HepG2 (cell line): ENCODE measurements around the gene ESF1. TPM values are rescaled to one million over a fixed set of nuclear protein-coding genes. Genes with fewer than 3 reads are reported as not detected.
A peak's percentile ranks its signal among the peaks of the same experiment; 100 is the strongest.

Experiments used
- ERF ChIP-seq: IDR thresholded peaks from 2 replicates; pipeline ENCODE4 v1.6.1; 2018; ENCODE audit warnings: missing biosample characterization, missing genetic modification reagents
- PRPF4 ChIP-seq: fragments of 200-400 bp; formaldehyde crosslinking; IDR thresholded peaks from 2 replicates; pipeline ENCODE4 v1.6.1; 2016; ENCODE audit warnings: low read length, low read depth; ENCODE audit not compliant: poor library complexity, severe bottlenecking
- SATB2 ChIP-seq: sonication (generic); formaldehyde crosslinking; IDR thresholded peaks from 2 replicates; pipeline ENCODE4 v1.5.0; 2020; ENCODE audit warnings: missing genetic modification reagents
- SOX13 ChIP-seq, 3 experiments: fragments of 450-650 bp in 1 of 3; sonication (generic) in 1 of 3; formaldehyde crosslinking in 1 of 3; IDR thresholded peaks in 2 of 3; conservative IDR thresholded peaks in 1 of 3; 2 replicates each; pipeline versions ENCODE4 v1.5.0 to v1.6.1; 2016 to 2020; ENCODE audit warnings: antibody characterized with exemption in 1 of 3, mild to moderate bottlenecking in 1 of 3, missing compliant biosample characterization in 1 of 3, missing genetic modification reagents in 1 of 3, moderate library complexity in 1 of 3
- SP1 ChIP-seq, 2 experiments: fragments of 450-650 bp in 1 of 2; sonication (generic) in 1 of 2; formaldehyde crosslinking in 1 of 2; IDR thresholded peaks; 2 replicates each; pipeline versions ENCODE4 v1.4.0 to v1.6.1; 2016 to 2020; ENCODE audit warnings: missing genetic modification reagents in 1 of 2
- TCF7 ChIP-seq: sonication (generic); IDR thresholded peaks from 2 replicates; pipeline ENCODE4 v1.6.1; 2016; ENCODE audit warnings: antibody characterized with exemption, low read depth
- TP53 ChIP-seq: sonication (generic); formaldehyde crosslinking; conservative IDR thresholded peaks from 2 replicates; pipeline ENCODE4 v1.4.0; 2020; ENCODE audit warnings: missing genetic modification reagents
- ZC3H4 ChIP-seq: sonication (generic); formaldehyde crosslinking; IDR thresholded peaks from 2 replicates; pipeline ENCODE4 v1.4.0; 2020; ENCODE audit warnings: missing genetic modification reagents, borderline replicate concordance
- ZNF331 ChIP-seq: sonication (generic); formaldehyde crosslinking; IDR thresholded peaks from 2 replicates; pipeline ENCODE4 v1.4.0; 2020; ENCODE audit warnings: missing genetic modification reagents
- ZNF530 ChIP-seq: sonication (generic); formaldehyde crosslinking; IDR thresholded peaks from 2 replicates; pipeline ENCODE4 v1.5.0; 2020; ENCODE audit warnings: low read depth, mild to moderate bottlenecking, missing genetic modification reagents
- ZSCAN12 ChIP-seq: sonication (generic); formaldehyde crosslinking; IDR thresholded peaks from 2 replicates; pipeline ENCODE4 v1.9.0; 2021; ENCODE audit warnings: mild to moderate bottlenecking, missing genetic modification reagents
- polyA plus RNA-seq, 8 experiments: library from polyadenylated mRNA; depleted of rRNA in 3 of 8; stranded (reverse) in 7 of 8; unstranded in 1 of 8; fragments of >200 nt; fragmentation: Illumina TruSeq in 4 of 8; extraction: Trizol in 4 of 8; gene quantifications; 2 replicates each; pipeline versions ENCODE4 v1.2.1 to v1.2.3, GENCODE V29; 2011 to 2016; ENCODE audit warnings: low read depth in 4 of 8, missing spikeins in 1 of 8, mixed read lengths in 1 of 8; ENCODE audit not compliant: insufficient read depth in 1 of 8
- total RNA-seq, 5 experiments: library from RNA; depleted of rRNA; stranded (reverse); fragments of >200 nt; fragmentation: Illumina TruSeq; extraction: Trizol; gene quantifications; 2 replicates each; pipeline ENCODE4 v1.2.3, GENCODE V29; 2016; ENCODE audit warnings: low read depth in 1 of 5
- TF ChIP-seq, protein P1 (sequence below): sonication (generic); IDR thresholded peaks from 2 replicates; pipeline ENCODE4 v1.6.1; 2016; ENCODE audit warnings: low read depth, borderline replicate concordance
- TF ChIP-seq, protein P2 (sequence below): sonication (generic); formaldehyde crosslinking; IDR thresholded peaks from 2 replicates; pipeline ENCODE4 v1.8.0; 2022; ENCODE audit warnings: mild to moderate bottlenecking, missing genetic modification reagents, borderline replicate concordance
- TF ChIP-seq, protein P3 (sequence below): IDR thresholded peaks from 2 replicates; pipeline ENCODE4 v1.6.1; 2016; ENCODE audit warnings: low read depth
- TF ChIP-seq, protein P4 (sequence below): sonication (generic); formaldehyde crosslinking; IDR thresholded peaks from 2 replicates; pipeline ENCODE4 v1.4.0; 2020; ENCODE audit warnings: missing genetic modification reagents
- TF ChIP-seq, protein P5 (sequence below): sonication (generic); formaldehyde crosslinking; IDR thresholded peaks from 2 replicates; pipeline ENCODE4 v1.5.1; 2020; ENCODE audit warnings: missing genetic modification reagents, mild to moderate bottlenecking, borderline replicate concordance
- TF ChIP-seq, protein P6 (sequence below): sonication (generic); formaldehyde crosslinking; conservative IDR thresholded peaks from 2 replicates; pipeline ENCODE4 v1.4.0; 2020; ENCODE audit warnings: missing genetic modification reagents

Gene ESF1
- total and polyA plus RNA-seq, 2 of the 13 experiments (the other 11 are each of a cell fraction or from before 2014, with no cell fraction given) = 7.3 to 66.9 TPM

DNA sequence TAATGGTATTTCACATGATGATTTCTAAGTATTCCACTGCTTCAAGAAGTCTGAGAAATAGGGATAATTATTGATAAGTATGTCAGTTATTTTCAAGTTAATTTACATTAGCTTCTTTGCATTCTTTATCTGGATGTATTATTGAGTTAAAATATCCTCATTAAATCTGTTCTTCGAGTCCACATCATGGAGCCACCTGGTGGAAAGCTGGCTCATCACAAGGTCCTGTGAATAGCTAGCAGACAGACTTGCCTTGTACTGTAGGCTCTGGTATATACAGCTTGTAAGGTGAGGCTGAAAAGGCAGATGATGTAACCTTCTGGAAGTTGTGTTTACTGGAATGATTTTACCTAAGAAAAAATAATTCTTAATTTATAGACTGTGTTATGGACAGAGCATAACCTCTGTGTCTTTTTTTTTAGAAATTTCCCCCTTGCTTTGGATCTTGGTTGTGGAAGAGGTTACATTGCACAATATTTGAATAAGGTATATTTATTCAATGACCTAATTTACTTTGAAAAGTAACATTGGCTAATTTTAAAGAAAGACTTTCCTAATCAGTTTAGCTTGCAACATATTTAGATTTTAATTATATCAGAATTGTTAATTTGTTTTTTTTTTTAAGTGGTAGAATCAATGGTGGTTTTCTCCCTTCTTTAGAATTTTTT, 3.6 kb upstream of the ESF1 start (continued):
- TF ChIP-seq, protein P1, sequence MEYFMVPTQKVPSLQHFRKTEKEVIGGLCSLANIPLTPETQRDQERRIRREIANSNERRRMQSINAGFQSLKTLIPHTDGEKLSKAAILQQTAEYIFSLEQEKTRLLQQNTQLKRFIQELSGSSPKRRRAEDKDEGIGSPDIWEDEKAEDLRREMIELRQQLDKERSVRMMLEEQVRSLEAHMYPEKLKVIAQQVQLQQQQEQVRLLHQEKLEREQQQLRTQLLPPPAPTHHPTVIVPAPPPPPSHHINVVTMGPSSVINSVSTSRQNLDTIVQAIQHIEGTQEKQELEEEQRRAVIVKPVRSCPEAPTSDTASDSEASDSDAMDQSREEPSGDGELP = no peak
- TF ChIP-seq ERF (no peak), PRPF4 (no peak), ZNF331 (0 out of 2 replicates have a peak, but pooled peaks have one; percentile 21), SOX13 (IDR thresholded peaks at IDR 0.05) (no peak), SOX13 (CRISPR knock-in tag; conservative IDR thresholded peaks at IDR 0.05 in 1 of 2, IDR thresholded peaks at IDR 0.05 in 1 of 2) (no peak), ZC3H4 (no peak), ZSCAN12 (CRISPR knock-in tag) (no peak), TP53 (CRISPR knock-in tag) (no peak), SP1 (IDR thresholded peaks at IDR 0.05) (no peak), SP1 (CRISPR knock-in tag; IDR thresholded peaks at IDR 0.05) (no peak), ZNF530 (CRISPR knock-in tag) (no peak), TCF7 (no peak), SATB2 (CRISPR knock-in tag) (no peak)
- TF ChIP-seq, protein P2, sequence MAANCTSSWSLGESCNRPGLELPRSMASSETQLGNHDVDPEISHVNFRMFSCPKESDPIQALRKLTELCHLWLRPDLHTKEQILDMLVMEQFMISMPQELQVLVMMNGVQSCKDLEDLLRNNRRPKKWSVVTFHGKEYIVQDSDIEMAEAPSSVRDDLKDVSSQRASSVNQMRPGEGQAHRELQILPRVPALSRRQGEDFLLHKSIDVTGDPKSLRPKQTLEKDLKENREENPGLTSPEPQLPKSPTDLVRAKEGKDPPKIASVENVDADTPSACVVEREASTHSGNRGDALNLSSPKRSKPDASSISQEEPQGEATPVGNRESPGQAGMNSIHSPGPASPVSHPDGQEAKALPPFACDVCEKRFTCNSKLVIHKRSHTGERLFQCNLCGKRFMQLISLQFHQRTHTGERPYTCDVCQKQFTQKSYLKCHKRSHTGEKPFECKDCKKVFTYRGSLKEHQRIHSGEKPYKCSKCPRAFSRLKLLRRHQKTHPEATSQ (CRISPR knock-in tag) = no peak
- TF ChIP-seq, protein P3, sequence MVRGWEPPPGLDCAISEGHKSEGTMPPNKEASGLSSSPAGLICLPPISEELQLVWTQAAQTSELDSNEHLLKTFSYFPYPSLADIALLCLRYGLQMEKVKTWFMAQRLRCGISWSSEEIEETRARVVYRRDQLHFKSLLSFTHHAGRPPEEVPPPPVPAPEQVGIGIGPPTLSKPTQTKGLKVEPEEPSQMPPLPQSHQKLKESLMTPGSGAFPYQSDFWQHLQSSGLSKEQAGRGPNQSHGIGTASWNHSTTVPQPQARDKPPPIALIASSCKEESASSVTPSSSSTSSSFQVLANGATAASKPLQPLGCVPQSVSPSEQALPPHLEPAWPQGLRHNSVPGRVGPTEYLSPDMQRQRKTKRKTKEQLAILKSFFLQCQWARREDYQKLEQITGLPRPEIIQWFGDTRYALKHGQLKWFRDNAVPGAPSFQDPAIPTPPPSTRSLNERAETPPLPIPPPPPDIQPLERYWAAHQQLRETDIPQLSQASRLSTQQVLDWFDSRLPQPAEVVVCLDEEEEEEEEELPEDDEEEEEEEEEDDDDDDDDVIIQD (CRISPR knock-in tag) = 0 out of 2 replicates have a peak, but pooled peaks have one; percentile 32
- TF ChIP-seq, protein P4, sequence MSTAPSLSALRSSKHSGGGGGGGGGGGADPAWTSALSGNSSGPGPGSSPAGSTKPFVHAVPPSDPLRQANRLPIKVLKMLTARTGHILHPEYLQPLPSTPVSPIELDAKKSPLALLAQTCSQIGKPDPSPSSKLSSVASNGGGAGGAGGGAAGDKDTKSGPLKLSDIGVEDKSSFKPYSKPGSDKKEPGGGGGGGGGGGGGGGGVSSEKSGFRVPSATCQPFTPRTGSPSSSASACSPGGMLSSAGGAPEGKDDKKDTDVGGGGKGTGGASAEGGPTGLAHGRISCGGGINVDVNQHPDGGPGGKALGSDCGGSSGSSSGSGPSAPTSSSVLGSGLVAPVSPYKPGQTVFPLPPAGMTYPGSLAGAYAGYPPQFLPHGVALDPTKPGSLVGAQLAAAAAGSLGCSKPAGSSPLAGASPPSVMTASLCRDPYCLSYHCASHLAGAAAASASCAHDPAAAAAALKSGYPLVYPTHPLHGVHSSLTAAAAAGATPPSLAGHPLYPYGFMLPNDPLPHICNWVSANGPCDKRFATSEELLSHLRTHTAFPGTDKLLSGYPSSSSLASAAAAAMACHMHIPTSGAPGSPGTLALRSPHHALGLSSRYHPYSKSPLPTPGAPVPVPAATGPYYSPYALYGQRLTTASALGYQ (CRISPR knock-in tag) = no peak
- TF ChIP-seq, protein P5, sequence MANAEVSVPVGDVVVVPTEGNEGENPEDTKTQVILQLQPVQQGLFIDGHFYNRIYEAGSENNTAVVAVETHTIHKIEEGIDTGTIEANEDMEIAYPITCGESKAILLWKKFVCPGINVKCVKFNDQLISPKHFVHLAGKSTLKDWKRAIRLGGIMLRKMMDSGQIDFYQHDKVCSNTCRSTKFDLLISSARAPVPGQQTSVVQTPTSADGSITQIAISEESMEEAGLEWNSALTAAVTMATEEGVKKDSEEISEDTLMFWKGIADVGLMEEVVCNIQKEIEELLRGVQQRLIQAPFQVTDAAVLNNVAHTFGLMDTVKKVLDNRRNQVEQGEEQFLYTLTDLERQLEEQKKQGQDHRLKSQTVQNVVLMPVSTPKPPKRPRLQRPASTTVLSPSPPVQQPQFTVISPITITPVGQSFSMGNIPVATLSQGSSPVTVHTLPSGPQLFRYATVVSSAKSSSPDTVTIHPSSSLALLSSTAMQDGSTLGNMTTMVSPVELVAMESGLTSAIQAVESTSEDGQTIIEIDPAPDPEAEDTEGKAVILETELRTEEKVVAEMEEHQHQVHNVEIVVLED (CRISPR knock-in tag) = no peak
- TF ChIP-seq, protein P6, sequence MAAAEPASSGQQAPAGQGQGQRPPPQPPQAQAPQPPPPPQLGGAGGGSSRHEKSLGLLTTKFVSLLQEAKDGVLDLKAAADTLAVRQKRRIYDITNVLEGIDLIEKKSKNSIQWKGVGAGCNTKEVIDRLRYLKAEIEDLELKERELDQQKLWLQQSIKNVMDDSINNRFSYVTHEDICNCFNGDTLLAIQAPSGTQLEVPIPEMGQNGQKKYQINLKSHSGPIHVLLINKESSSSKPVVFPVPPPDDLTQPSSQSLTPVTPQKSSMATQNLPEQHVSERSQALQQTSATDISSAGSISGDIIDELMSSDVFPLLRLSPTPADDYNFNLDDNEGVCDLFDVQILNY (CRISPR knock-in tag) = no peak
